LNCAP (cell line): ENCODE data around the gene TP73.

Experiments
- CTCF ChIP-seq: fragments of 450-650 bp; IDR thresholded peaks from 2 replicates; pipeline ENCODE4 v1.5.1; 2017; ENCODE audit warnings: mild to moderate bottlenecking

TP73 gene

GRCh38 chr1:3743421-3743820 lies 91.1 kb downstream of the TP73 start:
- no peak for TF ChIP-seq CTCF

- TF ChIP-seq CTCF = no peak
Measured at GRCh38 chr1:3743826-3744225, 91.5 kb downstream of the TP73 start.

GRCh38 chr1:3744646-3745045 lies 92.3 kb downstream of the TP73 start:
- TF ChIP-seq CTCF = no peak

- TF ChIP-seq CTCF = no peak
Measured at GRCh38 chr1:3745071-3745470, 92.8 kb downstream of the TP73 start.

GRCh38 chr1:3745590-3746381 lies 93.5 kb downstream of the TP73 start:
- no peak for TF ChIP-seq CTCF

GRCh38 chr1:3746389-3746829 lies 94.1 kb downstream of the TP73 start:
- no peak for TF ChIP-seq CTCF

GRCh38 chr1:3746830-3747521 lies 94.7 kb downstream of the TP73 start:
- no peak for TF ChIP-seq CTCF
